ENCODE measurements around the gene RRBP1. TPM values are rescaled to one million over a fixed set of nuclear protein-coding genes. Genes with fewer than 3 reads are reported as not detected.

RRBP1 gene
- total and polyA plus RNA-seq, 2 experiments from 2014 or later, result 193 to 242 TPM

DNA sequence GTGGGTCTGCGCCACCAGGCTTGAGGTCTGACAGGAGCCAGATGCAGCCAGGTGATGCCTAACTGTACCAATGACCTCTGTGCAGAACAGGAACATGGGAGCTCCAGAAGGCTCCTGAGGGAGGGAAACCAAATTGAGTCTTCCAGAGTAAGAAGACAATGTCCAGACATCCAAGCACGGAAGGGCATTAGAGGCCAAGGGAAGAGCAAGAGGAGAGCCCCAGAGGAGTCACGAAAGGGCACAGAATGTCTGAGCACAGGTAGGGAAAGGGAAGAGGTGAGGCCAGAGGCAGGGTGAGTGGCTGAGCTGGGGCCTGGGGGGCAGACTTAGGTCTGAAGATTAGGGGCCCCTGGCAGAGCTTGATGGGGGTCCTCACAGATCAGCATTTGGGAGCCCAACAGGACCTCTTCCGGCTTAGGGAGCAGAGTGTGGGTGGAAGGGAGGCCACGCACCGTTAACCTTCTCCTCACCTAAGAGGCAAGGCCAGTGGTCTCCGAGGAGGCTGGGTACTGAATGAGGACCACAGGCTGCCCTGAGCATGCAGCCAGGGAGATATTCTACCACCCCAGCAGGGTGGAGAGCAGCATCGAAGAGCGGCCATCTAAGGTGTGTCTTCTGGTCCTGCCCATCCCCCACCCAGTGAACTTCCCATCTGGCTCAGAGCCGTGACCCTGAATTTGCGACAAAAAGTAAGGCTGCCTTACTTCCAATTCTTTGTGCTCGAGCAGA lies 41.7 kb downstream of the RRBP1 start:
- no peak for TF ChIP-seq EZH2phosphoT487 (IDR thresholded peaks at IDR 0.05; ENCODE audit: low read depth, severe bottlenecking, unreplicated experiment)
- no peak overlapping the region for H3K27ac ChIP-seq
- no peaks in the 10 kb centered on the region for H3K9me3 ChIP-seq (ENCODE audit: low read depth)
- no peaks in the 10 kb centered on the region for H3K36me3 ChIP-seq (replicated peaks; ENCODE audit: insufficient read depth, low read depth)
- peaks cover 11% of the 10 kb centered on the region for H3K4me1 ChIP-seq (ENCODE audit: insufficient read depth)
- no peak overlapping the region for H3K4me2 ChIP-seq
- no peak for DNase-seq (ENCODE audit: low spot score)
- peaks cover 100% of the 10 kb centered on the region for H4K20me1 ChIP-seq (ENCODE audit: insufficient read depth, poor library complexity, severe bottlenecking)
- WGBS (ENCODE audit: low lambda C conversion rate, missing lambda C conversion rate), result 92% methylated on average over 12 of the region's 12 CpGs
- H3K9me2 ChIP-seq (replicated peaks; ENCODE audit: insufficient read depth), result no peaks in the 10 kb centered on the region
- H3K4me3 ChIP-seq, result no peak overlapping the region
- H2AFZ ChIP-seq, result no peak overlapping the region
- H3K27me3 ChIP-seq, result no peaks in the 10 kb centered on the region
- peaks cover 97% of the 10 kb centered on the region for H3K79me2 ChIP-seq

DNA sequence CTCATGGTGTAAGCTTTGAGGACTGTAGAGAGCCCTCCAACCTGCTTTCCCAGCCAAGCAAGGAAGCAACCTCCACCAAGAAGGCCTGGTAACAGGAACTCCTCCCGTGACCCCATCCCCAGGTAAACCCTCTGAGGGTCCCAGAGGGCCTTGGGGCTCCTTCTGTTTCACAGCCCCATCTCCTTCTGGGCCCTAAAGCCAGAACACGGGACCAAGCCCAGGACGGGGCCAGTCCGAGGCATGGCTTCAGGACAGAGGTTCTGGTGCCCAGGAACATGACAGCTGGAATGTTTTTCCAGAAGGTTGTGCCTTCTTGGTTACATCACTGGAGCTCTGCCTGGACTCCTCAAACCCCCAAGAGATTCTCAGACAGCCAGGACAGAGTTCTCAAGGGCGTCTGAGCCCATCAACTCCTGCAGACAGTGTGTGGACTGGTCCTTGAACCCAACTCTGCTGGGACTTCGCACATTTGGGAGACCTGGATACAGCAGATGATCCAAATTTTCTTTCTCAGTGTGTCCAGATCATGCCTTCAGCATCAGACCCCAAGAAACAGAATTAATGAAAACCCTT lies 43.1 kb downstream of the RRBP1 start:
- Histone ChIP-seq H3K4me2 (no peak overlapping the region), H3K9me3 (ENCODE audit: low read depth) (no peaks in the 10 kb centered on the region), H3K27ac (no peak overlapping the region), H3K36me3 (replicated peaks; ENCODE audit: insufficient read depth, low read depth) (no peaks in the 10 kb centered on the region), H3K79me2 (peaks cover 92% of the 10 kb centered on the region), H3K9me2 (replicated peaks; ENCODE audit: insufficient read depth) (no peaks in the 10 kb centered on the region), H4K20me1 (ENCODE audit: insufficient read depth, poor library complexity, severe bottlenecking) (peaks cover 92% of the 10 kb centered on the region), H3K4me3 (no peak overlapping the region), H3K27me3 (no peaks in the 10 kb centered on the region), H3K4me1 (ENCODE audit: insufficient read depth) (no peaks in the 10 kb centered on the region), H2AFZ (no peak overlapping the region)
- TF ChIP-seq EZH2 (IDR thresholded peaks at IDR 0.05; ENCODE audit: borderline replicate concordance), result no peak
- no peak for TF ChIP-seq EZH2phosphoT487 (IDR thresholded peaks at IDR 0.05; ENCODE audit: low read depth, severe bottlenecking, unreplicated experiment)
- TF ChIP-seq, protein P1, sequence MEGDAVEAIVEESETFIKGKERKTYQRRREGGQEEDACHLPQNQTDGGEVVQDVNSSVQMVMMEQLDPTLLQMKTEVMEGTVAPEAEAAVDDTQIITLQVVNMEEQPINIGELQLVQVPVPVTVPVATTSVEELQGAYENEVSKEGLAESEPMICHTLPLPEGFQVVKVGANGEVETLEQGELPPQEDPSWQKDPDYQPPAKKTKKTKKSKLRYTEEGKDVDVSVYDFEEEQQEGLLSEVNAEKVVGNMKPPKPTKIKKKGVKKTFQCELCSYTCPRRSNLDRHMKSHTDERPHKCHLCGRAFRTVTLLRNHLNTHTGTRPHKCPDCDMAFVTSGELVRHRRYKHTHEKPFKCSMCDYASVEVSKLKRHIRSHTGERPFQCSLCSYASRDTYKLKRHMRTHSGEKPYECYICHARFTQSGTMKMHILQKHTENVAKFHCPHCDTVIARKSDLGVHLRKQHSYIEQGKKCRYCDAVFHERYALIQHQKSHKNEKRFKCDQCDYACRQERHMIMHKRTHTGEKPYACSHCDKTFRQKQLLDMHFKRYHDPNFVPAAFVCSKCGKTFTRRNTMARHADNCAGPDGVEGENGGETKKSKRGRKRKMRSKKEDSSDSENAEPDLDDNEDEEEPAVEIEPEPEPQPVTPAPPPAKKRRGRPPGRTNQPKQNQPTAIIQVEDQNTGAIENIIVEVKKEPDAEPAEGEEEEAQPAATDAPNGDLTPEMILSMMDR (IDR thresholded peaks at IDR 0.05; ENCODE audit: poor library complexity), result no peak
- 95% methylated on average over 6 of the region's 6 CpGs for WGBS (ENCODE audit: low lambda C conversion rate, missing lambda C conversion rate)
- DNase-seq (ENCODE audit: low spot score), result no peak

DNA sequence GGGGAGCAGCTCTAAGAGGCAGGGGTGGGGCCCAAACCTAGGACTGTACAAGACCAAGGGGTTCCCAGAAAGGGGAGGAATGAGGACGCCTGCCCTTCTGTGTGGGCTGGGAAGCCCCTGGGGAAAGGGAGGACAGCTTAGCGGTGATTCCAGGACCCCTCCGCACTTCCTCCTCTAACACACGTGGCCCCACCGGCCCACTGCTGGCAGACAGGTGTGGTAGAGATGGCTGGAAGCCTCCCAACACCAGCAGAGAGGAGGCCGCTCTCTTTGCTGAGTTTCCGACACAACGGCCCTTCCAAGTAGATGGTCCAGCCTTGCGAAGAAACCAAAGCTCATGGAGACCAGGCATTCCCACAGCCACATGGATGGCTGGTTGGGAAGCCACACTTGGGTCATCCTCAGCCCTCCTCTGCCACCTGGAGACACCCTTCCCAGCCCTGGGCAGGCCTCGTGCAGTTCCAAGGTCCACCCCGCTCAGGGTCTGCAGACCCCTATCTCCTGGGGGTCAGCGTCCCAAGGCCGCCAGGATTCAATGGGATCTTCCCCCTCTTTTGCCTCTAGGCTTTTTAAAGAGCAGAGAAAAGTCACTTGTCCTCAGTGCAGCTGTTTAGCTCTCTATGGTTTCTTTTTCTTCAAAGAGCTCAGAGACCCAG lies 43.9 kb downstream of the RRBP1 start:
- TF ChIP-seq, protein P1 (IDR thresholded peaks at IDR 0.05; ENCODE audit: poor library complexity), result no peak
- TF ChIP-seq EZH2phosphoT487 (IDR thresholded peaks at IDR 0.05; ENCODE audit: low read depth, severe bottlenecking, unreplicated experiment), result no peak
- no peak for TF ChIP-seq EZH2 (IDR thresholded peaks at IDR 0.05; ENCODE audit: borderline replicate concordance)
- Histone ChIP-seq H3K27ac (no peak overlapping the region), H3K27me3 (no peaks in the 10 kb centered on the region), H3K4me1 (ENCODE audit: insufficient read depth) (no peaks in the 10 kb centered on the region), H2AFZ (no peak overlapping the region), H3K36me3 (replicated peaks; ENCODE audit: insufficient read depth, low read depth) (no peaks in the 10 kb centered on the region), H3K4me2 (no peak overlapping the region), H4K20me1 (ENCODE audit: insufficient read depth, poor library complexity, severe bottlenecking) (peaks cover 84% of the 10 kb centered on the region), H3K4me3 (no peak overlapping the region), H3K9me3 (ENCODE audit: low read depth) (no peaks in the 10 kb centered on the region), H3K79me2 (peaks cover 92% of the 10 kb centered on the region), H3K9me2 (replicated peaks; ENCODE audit: insufficient read depth) (no peaks in the 10 kb centered on the region)
- 89% methylated on average over 13 of the region's 13 CpGs for WGBS (ENCODE audit: low lambda C conversion rate, missing lambda C conversion rate)
- DNase-seq (ENCODE audit: low spot score), result no peak

DNA sequence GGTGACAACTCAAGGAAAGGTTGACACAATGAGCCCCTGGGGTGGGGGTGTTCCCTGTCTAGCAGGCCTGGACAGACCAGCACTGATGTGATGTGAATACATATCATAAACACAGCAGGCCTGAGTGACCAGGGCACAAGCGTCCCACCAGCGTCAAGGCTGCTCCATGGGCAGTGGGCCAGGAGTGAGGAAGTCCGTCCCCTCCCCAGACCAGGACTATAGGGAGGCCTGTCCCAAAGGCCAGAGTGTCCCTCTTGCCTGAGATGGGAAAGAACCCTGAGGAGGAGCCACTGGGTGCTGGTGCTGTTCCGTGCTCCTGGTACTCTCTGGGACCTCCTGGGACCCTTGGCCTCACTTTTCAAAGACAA lies 44.6 kb downstream of the RRBP1 start:
- WGBS (ENCODE audit: low lambda C conversion rate, missing lambda C conversion rate), result 100% methylated on average over 4 of the region's 4 CpGs
- H3K4me1 ChIP-seq (ENCODE audit: insufficient read depth), result no peaks in the 10 kb centered on the region
- TF ChIP-seq EZH2phosphoT487 (IDR thresholded peaks at IDR 0.05; ENCODE audit: low read depth, severe bottlenecking, unreplicated experiment), result no peak
- no peak for TF ChIP-seq EZH2 (IDR thresholded peaks at IDR 0.05; ENCODE audit: borderline replicate concordance)
- TF ChIP-seq, protein P1 (IDR thresholded peaks at IDR 0.05; ENCODE audit: poor library complexity), result no peak
- H2AFZ ChIP-seq, result no peak overlapping the region
- peaks cover 85% of the 10 kb centered on the region for H3K79me2 ChIP-seq
- no peak for DNase-seq (ENCODE audit: low spot score)
- H3K9me2 ChIP-seq (replicated peaks; ENCODE audit: insufficient read depth), result no peaks in the 10 kb centered on the region
- H3K4me2 ChIP-seq, result no peak overlapping the region
- no peaks in the 10 kb centered on the region for H3K27me3 ChIP-seq
- H4K20me1 ChIP-seq (ENCODE audit: insufficient read depth, poor library complexity, severe bottlenecking), result peaks cover 81% of the 10 kb centered on the region
- no peak overlapping the region for H3K27ac ChIP-seq
- no peaks in the 10 kb centered on the region for H3K9me3 ChIP-seq (ENCODE audit: low read depth)
- no peak overlapping the region for H3K4me3 ChIP-seq
- H3K36me3 ChIP-seq (replicated peaks; ENCODE audit: insufficient read depth, low read depth), result no peaks in the 10 kb centered on the region

All from hepatocyte (in vitro differentiated cells).